T-cell (primary cell): ENCODE data around the gene GABRR3. TPM values are rescaled to one million over a fixed set of nuclear protein-coding genes. Genes with fewer than 3 reads are reported as not detected.

Experiments used
- ATAC-seq, 4 experiments: fragments of 200-7000 bp in 3 of 4; fragments of 150-1000 bp in 1 of 4; cut with Tn5 transposase; replicated peaks in 1 of 4; 1 replicate in 3 of 4; 2 replicates in 1 of 4; pipeline ENCODE4 v1.10.0; 2021; ENCODE audit warnings: moderate library complexity in 3 of 4, mild to moderate bottlenecking in 2 of 4, moderate number of reproducible peaks in 1 of 4
- CTCF ChIA-PET, 2 donors: fragments of 300-600 bp; sonication (Branson Sonifier 250); formaldehyde crosslinking; loops; one replicate each; lab custom pipeline; 2022; ENCODE audit warnings: antibody characterized with exemption in 2 of 2; lab: Charles Lee
- POLR2A ChIA-PET, 2 donors: fragments of 300-600 bp; sonication (Branson Sonifier 250); formaldehyde crosslinking; loops; one replicate each; lab custom pipeline; 2022; ENCODE audit warnings: antibody characterized with exemption in 2 of 2; lab: Charles Lee
- DNase-seq, 35 experiments: peaks; one replicate each; pipeline versions ENCODE4 v3.0.0 to v3.0.0-alpha.2; 2013 to 2023
- H3K27ac ChIP-seq: one replicate; pipeline ENCODE4 v1.5.1; 2013; ENCODE audit warnings: low read length
- H3K27me3 ChIP-seq, 2 experiments: replicated peaks in 1 of 2; 1 replicate in 1 of 2; 2 replicates in 1 of 2; pipeline versions ENCODE4 v1.6.1 to v1.7.0; 2013; ENCODE audit warnings: low read length in 1 of 2, mixed read lengths in 1 of 2; ENCODE audit not compliant: control insufficient read depth in 2 of 2, insufficient read depth in 2 of 2; ENCODE audit errors: extremely low read depth in 1 of 2
- H3K36me3 ChIP-seq, 2 donors: 1 replicate in 1 of 2; 2 replicates in 1 of 2; pipeline versions ENCODE4 v1.6.1 to v1.7.0; 2013; ENCODE audit warnings: low read length in 1 of 2; ENCODE audit not compliant: control insufficient read depth in 2 of 2, insufficient read depth in 1 of 2; ENCODE audit errors: extremely low read depth in 1 of 2
- H3K4me1 ChIP-seq, 2 experiments: 1 replicate in 1 of 2; 2 replicates in 1 of 2; pipeline versions ENCODE4 v1.6.1 to v1.7.0; 2013; ENCODE audit warnings: low read length in 2 of 2, mixed read lengths in 1 of 2; ENCODE audit not compliant: insufficient read depth in 2 of 2, control insufficient read depth in 1 of 2; ENCODE audit errors: extremely low read depth in 1 of 2
- H3K4me3 ChIP-seq, 2 donors: 1 replicate in 1 of 2; 2 replicates in 1 of 2; pipeline versions ENCODE4 v1.5.1 to v1.7.0; 2013; ENCODE audit warnings: mild to moderate bottlenecking in 2 of 2, low read length in 1 of 2, moderate library complexity in 1 of 2; ENCODE audit not compliant: control insufficient read depth in 1 of 2; ENCODE audit errors: extremely low read depth in 1 of 2
- H3K9me3 ChIP-seq: 2 replicates; pipeline ENCODE4 v1.7.0; 2013
- H3K27ac Mint-ChIP-seq, 2 donors: one replicate each; pipeline ENCODE4 v1.8.0; 2020 to 2021; ENCODE audit warnings: mild to moderate bottlenecking in 2 of 2, mixed read lengths in 2 of 2
- H3K27me3 Mint-ChIP-seq, 2 donors: one replicate each; pipeline ENCODE4 v1.8.0; 2021 to 2022; ENCODE audit warnings: mixed read lengths in 2 of 2
- H3K36me3 Mint-ChIP-seq: one replicate; pipeline ENCODE4 v1.8.0; 2021; ENCODE audit warnings: mixed read lengths
- H3K4me1 Mint-ChIP-seq, 3 donors: one replicate each; pipeline ENCODE4 v1.8.0; 2020 to 2022; ENCODE audit warnings: mixed read lengths in 3 of 3, mild to moderate bottlenecking in 1 of 3
- H3K4me3 Mint-ChIP-seq, 3 donors: one replicate each; pipeline ENCODE4 v1.8.0; 2020 to 2022; ENCODE audit warnings: mild to moderate bottlenecking in 3 of 3, mixed read lengths in 3 of 3, moderate library complexity in 3 of 3
- H3K9me3 Mint-ChIP-seq, 3 donors: one replicate each; pipeline ENCODE4 v1.8.0; 2020 to 2022; ENCODE audit warnings: mixed read lengths in 3 of 3
- WGBS: methylation state at CpG from one replicate; pipeline ENCODE4 v1.1.5; 2013; ENCODE audit warnings: missing lambda C conversion rate; ENCODE audit not compliant: insufficient coverage; 5-methylcytosine and 5-hydroxymethylcytosine counted together
- total RNA-seq, 35 experiments: library from RNA in 6 of 35; stranded (reverse) in 6 of 35; fragments of 120-200 nt in 1 of 35; gene quantifications; one replicate each; pipeline versions ENCODE4 v1.2.1 to v1.2.4 and lab custom pipeline; 2013 to 2026

The GABRR3 gene
- total RNA-seq, 5 donors from 2014 or later (not counting 1 experiment from before 2014, with no cell fraction given): not detected

GRCh38 chr3:97960551-97960950, 74.6 kb downstream of the GABRR3 start:
- CTCF ChIA-PET: interaction anchor here in 1 of 2 donors (1.1 kb wide), 1 partner anchor 168 kb away, joined by 3 read pairs; no protein-coding TSS in a partner anchor

DNA sequence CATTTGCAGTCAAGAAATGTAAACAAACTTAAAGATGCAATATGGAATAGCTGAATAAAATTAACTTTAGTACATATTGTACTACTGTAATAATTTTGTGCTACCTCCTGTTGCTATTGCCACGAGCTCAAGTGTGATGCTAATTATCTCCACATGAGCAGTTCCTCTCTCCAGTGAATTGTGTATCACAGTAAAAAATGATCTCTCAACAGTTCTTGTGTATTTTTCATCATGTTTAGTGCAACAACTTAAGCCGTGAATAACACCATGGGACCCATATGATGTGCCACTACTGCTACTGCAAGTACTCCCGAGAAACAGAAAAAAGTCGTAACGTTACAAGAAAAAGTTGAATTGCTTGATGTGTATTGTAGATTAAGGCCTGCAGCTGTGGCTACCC, 75.2 kb downstream of the GABRR3 start:
- Mint-ChIP-seq H3K4me1 (peaks cover 27 to 30% (median 30%) of the 10 kb centered on the region in 3 donors), H3K36me3 (peaks cover 64% of the 10 kb centered on the region), H3K4me3 (no peak overlapping the region), H3K27ac (no peak overlapping the region), H3K9me3 (no peaks in the 10 kb centered on the region), H3K27me3 (no peaks in the 10 kb centered on the region)
- POLR2A ChIA-PET: no interaction called here
- no peak overlapping the region for H3K4me3 ChIP-seq
- no peaks in the 10 kb centered on the region for H3K9me3 ChIP-seq
- H3K36me3 ChIP-seq: peaks cover 5 to 62% of the 10 kb centered on the region in 2 donors
- WGBS: 100% methylated on average over 2 of the region's 5 CpGs
- no peaks in the 10 kb centered on the region for H3K27me3 ChIP-seq
- ATAC-seq (no peak), DNase-seq (no peak)
- CTCF ChIA-PET: interaction anchor here in 1 of 2 donors (0.6 kb wide), 1 partner anchor 9 kb away, joined by 3 read pairs; no protein-coding TSS in a partner anchor
- H3K4me1 ChIP-seq: peaks cover 0 to 2% of the 10 kb centered on the region in 2 experiments
- H3K27ac ChIP-seq: no peak overlapping the region

More at GRCh38 chr3:97960551-97960950, 74.6 kb downstream of the GABRR3 start:
- Mint-ChIP-seq H3K27me3 (no peaks in the 10 kb centered on the region), H3K9me3 (no peaks in the 10 kb centered on the region), H3K36me3 (peaks cover 61% of the 10 kb centered on the region), H3K4me3 (no peak overlapping the region), H3K27ac (no peak overlapping the region), H3K4me1 (peaks cover 30 to 35% (median 33%) of the 10 kb centered on the region in 3 donors)
- H3K27ac ChIP-seq: no peak overlapping the region
- peaks cover 5 to 60% of the 10 kb centered on the region in 2 donors for H3K36me3 ChIP-seq
- no peak for DNase-seq
- no peaks in the 10 kb centered on the region for H3K27me3 ChIP-seq
- H3K4me3 ChIP-seq: no peak overlapping the region
- whole genome bisulfite sequencing: no CpG with 5 or more reads among the region's 5 CpGs
- peaks cover 0 to 2% of the 10 kb centered on the region in 2 experiments for H3K4me1 ChIP-seq
- ATAC-seq: no peak
- no peaks in the 10 kb centered on the region for H3K9me3 ChIP-seq
- POLR2A ChIA-PET: no interaction called here

- H3K4me3 Mint-ChIP-seq: no peak overlapping the region
- H3K4me1 Mint-ChIP-seq: peaks cover 20 to 22% (median 22%) of the 10 kb centered on the region in 3 donors
- no peaks in the 10 kb centered on the region for H3K9me3 ChIP-seq
- ATAC-seq (no peak), DNase-seq (no peak)
- ChIA-PET CTCF (interaction anchor here in 1 of 2 donors (0.7 to 1.1 kb wide), 2 partner anchors 8 to 33 kb away, joined by 3 to 8 read pairs; no protein-coding TSS in a partner anchor), POLR2A (no interaction called here)
- H3K4me1 ChIP-seq: no peaks in the 10 kb centered on the region
- H3K9me3 Mint-ChIP-seq: no peaks in the 10 kb centered on the region
- peaks cover 5 to 69% of the 10 kb centered on the region in 2 donors for H3K36me3 ChIP-seq
- H3K27ac ChIP-seq: no peak overlapping the region
- no peak overlapping the region for H3K4me3 ChIP-seq
- peak overlapping the region in 1 of 2 donors; percentile 16 for H3K27ac Mint-ChIP-seq
- 100% methylated on average over 2 of the region's 9 CpGs for WGBS
- H3K27me3 Mint-ChIP-seq: no peaks in the 10 kb centered on the region
- H3K36me3 Mint-ChIP-seq: peaks cover 64% of the 10 kb centered on the region
- no peaks in the 10 kb centered on the region for H3K27me3 ChIP-seq
Observed at GRCh38 chr3:97958796-97959195, 76.3 kb downstream of the GABRR3 start.

DNA sequence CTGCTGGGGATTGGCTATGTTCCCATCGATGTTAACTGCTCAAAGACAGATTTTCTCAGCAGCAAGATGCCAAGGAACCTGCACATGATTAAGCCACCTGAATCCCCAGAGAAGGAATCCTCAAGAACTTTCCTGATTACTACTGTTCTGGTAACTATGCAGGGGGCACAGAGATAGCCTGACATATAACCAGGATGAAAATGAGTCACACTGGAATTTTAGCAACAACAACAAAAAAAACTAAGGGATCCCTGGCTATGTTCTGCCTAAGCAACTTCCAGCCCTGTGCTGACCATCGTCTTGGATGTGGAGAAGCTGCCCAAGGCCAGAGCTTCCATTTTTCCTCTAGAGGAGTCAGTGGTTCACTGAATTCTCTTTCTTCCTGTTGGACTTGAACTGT, 76.7 kb downstream of the GABRR3 start:
- Histone ChIP-seq H3K9me3 (no peaks in the 10 kb centered on the region), H3K4me1 (no peaks in the 10 kb centered on the region), H3K4me3 (no peak overlapping the region), H3K27ac (no peak overlapping the region), H3K27me3 (no peaks in the 10 kb centered on the region), H3K36me3 (peaks cover 5 to 73% of the 10 kb centered on the region in 2 donors)
- no peak for DNase-seq
- 84% methylated on average over 2 of the region's 2 CpGs for WGBS
- Mint-ChIP-seq H3K27ac (peak overlapping the region in 1 of 2 donors; percentile 16), H3K9me3 (no peaks in the 10 kb centered on the region), H3K36me3 (peaks cover 63% of the 10 kb centered on the region), H3K4me3 (no peak overlapping the region), H3K27me3 (no peaks in the 10 kb centered on the region), H3K4me1 (peaks cover 16 to 18% (median 18%) of the 10 kb centered on the region in 3 donors)
- POLR2A ChIA-PET: no interaction called here
- ATAC-seq: no peak
- CTCF ChIA-PET: interaction anchor here in 1 of 2 donors (0.7 to 1.1 kb wide), 2 partner anchors 8 to 33 kb away, joined by 3 to 8 read pairs; no protein-coding TSS in a partner anchor

DNA sequence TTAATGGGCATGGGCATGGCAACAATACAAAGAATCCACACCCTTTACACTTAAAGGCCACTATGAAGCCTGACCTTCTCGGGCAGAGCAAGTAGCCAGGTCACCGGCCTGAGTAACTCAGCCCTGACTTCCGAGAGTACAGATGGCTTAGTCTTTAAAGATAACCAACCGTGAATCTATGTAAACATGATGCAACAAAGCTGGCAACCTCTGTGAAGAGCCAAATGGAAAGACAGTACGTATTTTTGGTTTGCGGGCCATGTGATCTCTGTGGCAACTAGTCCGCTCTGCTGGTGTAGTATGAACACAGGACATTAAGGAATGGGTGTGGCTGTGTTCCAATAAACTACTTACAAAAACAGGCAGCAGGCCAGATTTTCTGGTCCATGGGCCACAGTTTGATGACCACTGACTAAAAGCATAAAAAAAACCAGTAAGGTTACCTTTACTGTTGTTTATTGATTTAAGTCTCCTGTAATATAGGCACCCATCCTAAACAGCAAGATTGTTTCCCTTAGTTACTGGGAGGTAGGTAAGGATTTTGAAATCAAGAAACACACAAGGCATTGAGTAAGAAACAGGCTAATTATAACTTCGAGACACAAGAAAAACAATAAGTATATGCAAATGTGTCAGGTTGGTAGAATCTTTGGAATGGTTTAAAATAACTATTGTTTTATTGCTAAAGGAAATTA, 77.4 kb downstream of the GABRR3 start:
- no peaks in the 10 kb centered on the region for H3K9me3 Mint-ChIP-seq
- H3K9me3 ChIP-seq: no peaks in the 10 kb centered on the region
- CTCF ChIA-PET: interaction anchor here in 1 of 2 donors (1.1 kb wide), 1 partner anchor 9 kb away, joined by 3 read pairs; no protein-coding TSS in a partner anchor
- no peak overlapping the region for H3K27ac Mint-ChIP-seq
- no peaks in the 10 kb centered on the region for H3K4me1 ChIP-seq
- 89% methylated on average over 4 of the region's 8 CpGs for WGBS
- ATAC-seq (no peak), DNase-seq (no peak)
- H3K27ac ChIP-seq: no peak overlapping the region
- H3K36me3 ChIP-seq: peaks cover 8 to 79% of the 10 kb centered on the region in 2 donors
- H3K4me3 ChIP-seq: no peak overlapping the region
- H3K4me1 Mint-ChIP-seq: peaks cover 15 to 17% (median 15%) of the 10 kb centered on the region in 3 donors
- no peak overlapping the region for H3K4me3 Mint-ChIP-seq
- no peaks in the 10 kb centered on the region for H3K27me3 Mint-ChIP-seq
- no peaks in the 10 kb centered on the region for H3K27me3 ChIP-seq
- POLR2A ChIA-PET: no interaction called here
- H3K36me3 Mint-ChIP-seq: peaks cover 67% of the 10 kb centered on the region

DNA sequence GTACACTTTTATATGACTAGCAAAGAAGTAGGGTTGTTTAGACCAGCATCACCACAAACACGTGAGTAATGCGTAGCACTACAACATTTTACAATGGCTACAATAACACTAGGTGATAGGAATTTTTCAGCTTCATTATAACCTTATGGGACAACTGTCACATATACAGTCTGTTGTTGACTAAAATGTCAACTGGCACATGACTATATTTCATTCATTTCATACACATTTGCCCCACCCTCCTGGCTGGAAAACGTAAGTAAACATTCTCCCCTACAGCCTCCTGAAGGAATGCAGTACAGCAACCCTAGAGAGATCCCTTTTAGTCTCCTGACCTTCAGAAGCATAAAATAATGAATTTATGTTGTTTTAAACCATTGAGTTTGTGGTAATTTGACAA, 79.1 kb downstream of the GABRR3 start:
- Mint-ChIP-seq H3K36me3 (peaks cover 70% of the 10 kb centered on the region), H3K27ac (no peak overlapping the region), H3K9me3 (no peaks in the 10 kb centered on the region), H3K4me3 (no peak overlapping the region), H3K27me3 (no peaks in the 10 kb centered on the region), H3K4me1 (peaks cover 0 to under 1% (median 0%) of the 10 kb centered on the region in 3 donors)
- DNase-seq: no peak
- Histone ChIP-seq H3K4me3 (no peak overlapping the region), H3K27ac (no peak overlapping the region), H3K4me1 (no peaks in the 10 kb centered on the region), H3K36me3 (peaks cover 8 to 81% of the 10 kb centered on the region in 2 donors), H3K27me3 (no peaks in the 10 kb centered on the region), H3K9me3 (no peaks in the 10 kb centered on the region)
- CTCF ChIA-PET: no interaction called here
- no CpG with 5 or more reads among the region's 3 CpGs for WGBS
- POLR2A ChIA-PET: interaction anchor here in 1 of 2 donors (0.5 kb wide), 1 partner anchor 143 kb away, joined by 7 read pairs; no protein-coding TSS in a partner anchor
- no peak for ATAC-seq
